HG02943 (cell line): ENCODE measurements around the gene SLC16A12.
A peak's percentile ranks its signal among the peaks of the same experiment; 100 is the strongest.
"Not testable (repeated sequence)": the region's sequence is repeated elsewhere in the genome, so short reads cannot be mapped to it uniquely, and the experiment has no call there.

Experiments
- ATAC-seq: cut with Tn5 transposase; IDR thresholded peaks from one replicate; pipeline ENCODE4 v1.9.1; 2021; ENCODE audit warnings: mild to moderate bottlenecking, low read depth, moderate library complexity; ENCODE audit not compliant: unreplicated experiment

SLC16A12 gene

DNA sequence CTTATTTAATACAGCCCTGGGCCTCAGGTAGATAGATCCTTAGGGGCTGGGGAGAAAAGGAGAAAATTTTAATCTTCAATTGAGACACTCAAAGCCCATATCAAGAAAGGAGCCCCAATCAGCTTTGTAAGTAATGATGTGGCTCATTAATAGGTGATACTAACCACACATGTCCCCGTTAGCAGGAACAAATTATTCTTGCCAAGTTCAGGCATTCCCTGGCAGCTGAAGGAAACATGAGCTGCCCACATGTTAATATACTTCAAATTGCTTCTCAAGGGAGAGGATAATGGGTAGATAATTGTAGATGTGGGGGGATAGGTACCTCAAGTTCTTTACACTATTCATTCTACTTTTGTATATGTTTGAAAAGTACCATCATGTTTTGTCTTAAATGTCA is 106.5 kb downstream of the SLC16A12 start:
- ATAC-seq = no peak

DNA sequence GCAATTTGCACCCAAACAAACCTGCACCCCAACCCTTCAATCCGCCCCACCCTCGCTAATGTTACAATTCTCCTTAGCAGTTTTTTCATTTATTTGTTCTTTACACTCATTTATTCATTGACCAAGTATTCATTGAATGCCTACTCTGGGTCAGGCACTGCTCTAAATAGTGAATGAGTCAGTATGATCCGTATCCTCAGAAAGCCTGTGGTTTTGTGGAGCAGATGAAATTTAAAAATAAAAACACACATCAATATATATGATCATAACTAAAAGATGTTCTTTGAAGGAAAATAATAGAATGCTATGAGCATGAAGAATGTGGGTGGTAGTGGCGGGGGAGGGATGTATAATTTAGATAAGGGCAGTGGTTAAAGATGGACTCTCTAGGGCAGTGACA is 107.8 kb downstream of the SLC16A12 start:
- ATAC-seq = no peak

DNA sequence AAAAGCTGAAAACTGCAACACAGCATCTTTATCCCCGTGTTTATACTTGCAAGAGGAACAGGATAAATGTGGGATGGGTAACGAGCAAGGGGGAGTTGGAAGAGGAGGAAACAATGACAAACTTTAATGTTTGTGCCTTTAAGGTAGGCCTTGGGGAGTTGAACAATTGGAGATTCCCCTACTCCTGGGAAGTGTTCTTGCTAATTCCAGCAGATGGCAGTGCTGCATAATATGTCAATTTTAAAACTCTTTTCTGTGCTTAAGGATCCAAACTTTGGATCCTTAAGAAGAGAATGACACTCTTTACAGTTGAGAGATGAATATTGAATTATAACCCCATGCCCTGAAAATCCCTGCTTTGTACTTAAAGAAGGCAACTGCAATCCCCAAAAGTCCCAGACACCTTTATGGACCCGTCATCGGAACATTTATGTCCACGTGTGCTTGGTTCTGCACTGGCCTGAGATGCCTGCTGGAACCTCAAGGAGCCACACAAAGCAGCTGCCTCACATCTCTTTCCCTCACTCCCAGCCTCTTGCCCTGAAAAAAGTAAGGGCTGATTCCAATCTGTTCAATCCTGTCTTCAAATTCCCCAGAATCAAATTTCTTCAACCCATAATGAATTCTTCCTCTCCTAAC is 109.0 kb downstream of the SLC16A12 start:
- ATAC-seq = no peak

DNA sequence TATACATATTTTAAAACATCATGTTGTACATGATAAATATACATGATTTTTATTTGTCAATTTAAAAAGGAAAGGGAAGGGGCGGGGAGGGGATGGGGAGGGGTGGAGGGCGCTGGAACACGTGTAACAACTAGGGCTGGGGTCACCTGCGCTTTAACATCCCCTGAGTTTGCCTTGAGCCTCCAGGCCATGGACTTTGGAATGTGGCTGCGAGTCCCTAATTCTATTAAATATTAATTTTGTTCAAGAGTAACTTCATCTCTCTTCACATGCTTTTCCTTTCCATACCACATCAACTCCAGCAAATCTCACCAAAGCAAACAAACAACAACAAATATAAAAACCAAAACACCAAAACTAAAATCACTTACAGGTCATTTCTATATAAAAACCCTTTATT is 110.4 kb downstream of the SLC16A12 start:
- ATAC-seq = no peak

DNA sequence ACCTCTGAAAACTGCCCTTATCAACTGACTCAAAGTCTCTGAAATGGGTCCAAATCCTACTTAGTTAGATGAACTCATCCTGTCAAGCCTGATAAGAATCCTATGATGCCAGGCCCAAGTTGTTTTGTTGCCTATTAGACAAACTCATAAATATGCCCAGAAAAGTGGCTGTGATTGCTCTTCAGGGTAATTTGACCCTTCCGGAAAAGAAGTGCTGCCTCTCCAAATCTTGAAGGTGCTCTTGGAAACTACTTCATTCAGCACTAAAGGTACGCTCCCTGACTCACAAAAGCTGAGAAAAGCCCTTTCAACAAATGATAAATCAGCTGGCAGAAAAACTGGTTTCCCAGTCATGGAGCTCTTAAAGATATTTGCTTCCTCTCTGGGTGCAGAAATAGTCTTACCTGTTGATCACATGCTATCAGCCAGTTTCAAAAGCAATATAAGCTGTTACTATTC is 114.3 kb downstream of the SLC16A12 start:
- ATAC-seq = no peak

DNA sequence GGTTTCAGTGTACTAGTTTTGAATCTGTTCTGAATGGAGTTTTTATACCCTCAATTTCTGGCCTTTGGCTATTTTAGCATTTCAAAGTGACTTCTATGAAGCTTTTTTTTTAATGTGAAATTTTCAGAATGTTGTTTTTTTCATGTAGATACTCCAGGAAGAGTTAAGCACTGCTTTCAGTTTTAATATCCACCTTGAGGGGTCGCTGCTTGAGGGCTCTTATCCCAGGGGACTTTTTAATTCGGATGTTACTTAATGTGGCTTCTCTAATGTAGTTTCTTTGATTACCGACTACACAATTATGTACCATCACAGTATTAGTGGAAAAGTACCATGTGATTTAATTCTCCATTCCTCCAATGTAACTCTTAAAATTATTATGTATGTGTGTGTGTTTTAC is 115.8 kb downstream of the SLC16A12 start:
- no peak for ATAC-seq

DNA sequence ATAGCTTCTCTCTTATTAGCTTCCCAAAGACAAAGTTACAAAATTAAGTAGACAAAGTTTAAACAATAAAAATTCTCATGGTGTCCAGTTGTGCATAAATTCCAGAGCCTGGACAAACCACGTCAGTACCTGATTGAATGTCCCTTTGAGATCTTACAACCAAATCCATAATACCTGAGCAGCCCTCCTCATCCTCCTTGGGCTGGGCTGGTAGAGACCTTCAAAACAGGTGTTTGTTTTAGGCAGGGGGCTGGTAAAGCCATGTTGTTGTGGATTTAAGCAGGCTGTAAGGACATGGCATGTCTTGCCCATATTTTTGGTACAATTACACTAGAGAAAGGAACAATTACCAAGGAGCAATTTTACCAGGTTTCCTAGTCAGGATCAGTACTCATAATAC is 118.9 kb downstream of the SLC16A12 start:
- ATAC-seq = no peak

DNA sequence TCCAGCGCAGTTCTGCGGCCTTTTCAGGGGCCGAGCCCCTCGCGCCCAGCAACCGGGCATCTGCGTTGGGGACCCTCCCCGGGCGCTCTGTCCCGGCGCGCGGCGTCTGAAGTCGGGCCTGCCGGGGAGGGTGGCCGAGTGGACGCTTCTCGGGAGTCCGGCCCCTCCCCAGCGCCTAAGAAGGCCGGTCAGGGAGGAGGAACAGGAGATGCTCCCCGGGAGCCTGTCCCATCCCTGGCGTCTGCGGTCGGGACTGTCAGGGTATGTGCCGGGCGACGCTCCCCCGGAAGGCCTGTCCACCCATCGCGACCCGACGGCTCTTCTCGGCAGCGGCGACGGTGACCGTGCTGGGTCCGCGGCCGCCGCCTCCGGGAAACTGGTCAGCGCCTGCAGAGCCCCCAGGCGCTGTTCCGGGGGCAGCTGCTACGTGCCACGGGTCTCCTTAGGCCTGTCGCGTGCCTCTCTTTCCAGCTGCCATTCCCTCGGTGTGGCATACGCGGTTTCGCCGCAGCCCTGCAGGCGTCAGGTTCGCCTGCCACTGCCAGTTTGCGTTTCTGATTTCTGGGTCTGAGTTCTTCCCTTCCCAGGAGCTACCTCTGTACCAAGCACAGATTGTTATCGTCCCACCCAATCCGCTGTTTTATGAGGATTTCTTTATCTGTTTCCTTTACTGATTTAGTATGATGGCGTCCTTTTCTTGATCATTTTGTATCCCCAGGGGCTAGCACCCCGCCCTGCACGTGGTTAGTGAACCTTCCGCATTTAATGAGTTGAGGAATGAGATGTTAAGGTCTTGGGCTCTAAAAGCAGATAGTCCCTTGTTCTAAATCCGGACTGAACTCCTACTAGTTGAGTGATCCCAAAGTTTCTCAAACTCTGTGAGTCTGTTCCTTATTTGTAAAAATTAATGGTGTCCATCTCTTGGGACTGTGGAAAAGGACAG is 120.2 kb downstream of the SLC16A12 start:
- ATAC-seq = peak; percentile 30

DNA sequence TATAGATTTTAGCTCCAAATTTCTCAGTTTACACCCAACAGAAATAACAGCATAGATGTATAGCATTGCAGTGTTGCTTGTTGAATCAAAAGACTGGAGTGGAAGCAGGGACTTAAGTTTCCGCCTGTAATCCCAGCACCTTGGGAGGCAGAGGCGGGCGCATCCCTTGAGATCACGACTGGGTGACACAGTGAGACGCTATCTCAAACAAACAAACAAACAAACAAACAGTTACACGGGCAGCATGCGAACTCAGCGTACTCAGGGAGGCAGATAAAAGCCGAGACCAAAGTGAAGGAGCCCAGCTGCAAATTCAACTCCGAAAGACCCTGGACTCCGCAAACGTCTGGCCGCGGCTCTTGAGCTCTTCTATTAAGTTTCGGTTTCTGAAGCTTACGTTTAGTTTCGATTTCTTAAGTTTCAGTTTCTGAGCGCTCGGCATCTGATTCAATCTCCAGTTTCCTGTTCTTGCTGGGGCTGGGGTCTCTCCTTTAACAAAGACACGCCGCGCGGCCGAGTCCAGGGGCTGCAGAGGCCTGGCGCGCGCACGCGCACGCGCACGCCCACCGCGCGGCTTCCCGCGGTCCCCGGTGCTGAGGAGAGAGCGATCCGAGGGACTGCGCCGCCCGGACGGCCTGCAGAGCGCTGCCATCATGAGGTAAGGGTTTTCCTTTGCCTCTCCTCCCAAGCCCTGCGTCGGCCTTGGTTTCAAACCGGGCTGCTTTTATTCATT is 121.1 kb downstream of the SLC16A12 start, which contains the start of gene IFIT5:
IFIT5 (plus strand) TSS at position 423 of the 733 bp plus-strand sequence; CDS start at position 654, 231 bp downstream.
- peak; percentile 69 for ATAC-seq

DNA sequence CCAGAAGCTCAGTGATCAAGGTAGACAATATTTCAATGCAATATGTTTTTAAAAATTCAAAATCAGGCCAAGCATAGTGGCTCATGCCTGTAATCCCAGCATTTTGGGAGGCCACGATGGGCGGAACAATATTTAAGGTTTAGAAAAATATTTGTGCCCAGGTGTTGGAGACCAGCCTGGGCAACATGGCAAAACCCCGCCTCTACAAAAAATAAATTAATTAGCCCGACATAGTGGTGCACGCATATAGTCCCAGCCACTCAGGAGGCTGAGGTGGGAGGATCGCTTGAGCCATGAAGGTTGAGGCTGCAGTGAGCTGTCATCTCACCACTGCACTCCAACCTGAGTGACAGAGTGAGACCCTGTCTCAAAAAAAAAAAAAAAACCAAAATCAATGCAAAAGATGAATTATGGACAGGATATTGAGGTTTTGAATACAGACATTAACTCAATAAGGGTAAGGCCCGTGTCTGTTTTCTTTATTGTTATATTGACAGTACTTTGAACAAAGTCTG is 121.9 kb downstream of the SLC16A12 start:
- no peak for ATAC-seq

DNA sequence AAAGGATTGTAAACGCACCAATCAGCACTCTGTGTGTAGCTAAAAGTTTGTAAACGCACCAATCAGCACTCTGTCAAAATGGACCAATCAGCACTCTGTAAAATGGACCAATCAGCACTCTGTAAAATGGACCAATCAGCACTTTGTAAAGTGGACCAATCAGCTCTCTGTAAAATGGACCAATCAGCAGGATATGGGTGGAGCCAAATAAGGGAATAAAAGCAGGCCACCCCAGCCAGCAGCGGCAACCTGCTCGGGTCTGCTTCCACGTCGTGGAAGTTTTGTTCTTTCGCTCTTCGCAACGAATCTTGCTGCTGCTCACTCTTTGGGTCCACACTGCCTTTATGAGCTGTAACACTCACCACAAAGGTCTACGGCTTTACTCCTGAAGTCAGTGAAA is 123.1 kb downstream of the SLC16A12 start:
- ATAC-seq = not testable (repeated sequence)

DNA sequence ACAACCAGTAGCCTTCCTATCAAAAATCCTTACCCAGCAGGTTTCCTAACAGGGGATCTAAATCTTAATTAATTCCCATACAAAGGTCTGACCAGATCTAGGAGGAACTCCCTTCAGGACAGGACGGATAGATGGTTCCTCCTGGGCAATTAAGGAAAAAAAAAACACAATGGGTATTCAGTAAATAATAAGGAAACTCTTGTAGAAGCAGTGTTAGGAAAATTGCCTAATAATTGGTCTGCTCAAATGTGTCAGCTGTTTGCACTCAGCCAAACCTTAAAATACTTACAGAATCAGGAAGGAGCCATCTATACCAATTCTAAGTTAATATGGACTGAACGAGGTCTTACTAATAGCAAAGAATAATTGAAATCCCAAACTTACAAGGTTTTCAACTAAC is 124.3 kb downstream of the SLC16A12 start:
- not testable (repeated sequence) for ATAC-seq

DNA sequence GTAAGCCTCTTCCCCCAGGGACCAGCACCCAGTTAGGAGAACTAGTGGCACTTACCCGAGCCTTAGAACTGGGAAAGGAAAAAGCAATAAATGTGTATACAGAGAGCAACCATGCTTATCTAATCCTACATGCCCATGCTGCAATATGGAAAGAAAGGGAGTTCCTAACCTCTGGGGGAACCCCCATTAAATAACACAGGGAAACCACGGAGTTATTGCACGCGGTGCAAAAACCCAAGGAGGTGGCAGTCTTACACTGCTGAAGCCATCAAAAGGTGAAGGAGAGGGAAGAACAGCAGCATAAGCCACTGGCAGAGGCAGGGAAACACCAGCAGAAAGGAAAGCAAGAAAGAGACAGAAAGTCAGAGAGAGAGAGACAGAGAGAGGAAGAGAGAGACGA is 124.8 kb downstream of the SLC16A12 start:
- ATAC-seq = not testable (repeated sequence)

DNA sequence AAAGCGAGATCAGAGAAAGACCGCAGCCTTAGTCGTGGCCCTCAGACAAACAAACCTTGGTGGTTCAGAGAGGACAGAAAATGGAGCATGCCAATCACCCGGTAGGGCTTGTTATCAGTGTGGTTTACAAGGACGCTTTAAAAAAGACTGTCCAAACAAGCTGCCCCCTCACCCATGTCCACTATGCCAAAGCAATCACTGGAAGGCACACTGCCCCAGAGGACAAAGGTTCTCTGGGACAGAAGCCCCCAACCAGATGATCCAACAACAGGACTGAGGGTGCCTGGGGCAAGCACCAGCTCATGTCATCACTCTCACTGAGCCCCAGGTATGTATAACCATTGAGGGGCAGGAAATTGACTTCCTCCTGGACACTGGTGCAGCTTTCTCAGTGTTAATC is 126.1 kb downstream of the SLC16A12 start:
- not testable (repeated sequence) for ATAC-seq

DNA sequence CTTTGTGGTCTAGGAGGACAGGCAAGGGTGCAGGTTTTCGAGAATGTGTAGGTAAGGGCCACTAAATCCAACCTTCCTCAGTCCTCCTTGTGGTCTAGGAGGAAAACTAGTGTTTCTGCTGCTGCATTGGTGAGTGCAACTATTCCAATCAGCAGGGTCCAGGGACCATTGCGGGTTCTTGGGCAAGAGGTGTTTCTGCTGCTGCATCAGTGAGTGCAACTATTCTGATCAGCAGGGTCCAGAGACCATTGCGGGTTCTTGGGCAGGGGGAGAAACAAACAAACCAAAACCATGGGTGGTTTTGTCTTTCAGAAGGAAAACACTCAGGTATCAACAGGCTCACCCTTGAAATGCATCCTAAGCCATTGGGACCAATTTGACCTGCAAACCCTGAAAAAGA is 127.6 kb downstream of the SLC16A12 start:
- ATAC-seq = not testable (repeated sequence)

DNA sequence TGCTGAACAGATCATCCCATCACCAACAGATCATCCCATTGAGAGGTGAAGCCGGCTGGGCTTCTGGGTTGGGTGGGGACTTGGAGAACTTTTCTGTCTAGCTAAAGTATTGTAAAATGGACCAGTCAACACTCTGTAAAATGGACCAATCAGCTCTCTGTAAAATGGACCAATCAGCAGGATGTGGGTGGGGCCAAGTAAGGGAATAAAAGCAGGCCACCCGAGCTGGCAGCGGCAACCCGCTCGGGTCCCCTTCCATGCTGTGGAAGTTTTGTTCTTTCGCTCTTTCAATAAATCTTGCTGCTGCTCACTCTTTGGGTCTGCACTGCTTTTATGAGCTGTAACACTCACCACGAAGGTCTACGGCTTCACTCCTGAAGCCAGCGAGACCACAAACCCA is 129.2 kb downstream of the SLC16A12 start:
- not testable (repeated sequence) for ATAC-seq

DNA sequence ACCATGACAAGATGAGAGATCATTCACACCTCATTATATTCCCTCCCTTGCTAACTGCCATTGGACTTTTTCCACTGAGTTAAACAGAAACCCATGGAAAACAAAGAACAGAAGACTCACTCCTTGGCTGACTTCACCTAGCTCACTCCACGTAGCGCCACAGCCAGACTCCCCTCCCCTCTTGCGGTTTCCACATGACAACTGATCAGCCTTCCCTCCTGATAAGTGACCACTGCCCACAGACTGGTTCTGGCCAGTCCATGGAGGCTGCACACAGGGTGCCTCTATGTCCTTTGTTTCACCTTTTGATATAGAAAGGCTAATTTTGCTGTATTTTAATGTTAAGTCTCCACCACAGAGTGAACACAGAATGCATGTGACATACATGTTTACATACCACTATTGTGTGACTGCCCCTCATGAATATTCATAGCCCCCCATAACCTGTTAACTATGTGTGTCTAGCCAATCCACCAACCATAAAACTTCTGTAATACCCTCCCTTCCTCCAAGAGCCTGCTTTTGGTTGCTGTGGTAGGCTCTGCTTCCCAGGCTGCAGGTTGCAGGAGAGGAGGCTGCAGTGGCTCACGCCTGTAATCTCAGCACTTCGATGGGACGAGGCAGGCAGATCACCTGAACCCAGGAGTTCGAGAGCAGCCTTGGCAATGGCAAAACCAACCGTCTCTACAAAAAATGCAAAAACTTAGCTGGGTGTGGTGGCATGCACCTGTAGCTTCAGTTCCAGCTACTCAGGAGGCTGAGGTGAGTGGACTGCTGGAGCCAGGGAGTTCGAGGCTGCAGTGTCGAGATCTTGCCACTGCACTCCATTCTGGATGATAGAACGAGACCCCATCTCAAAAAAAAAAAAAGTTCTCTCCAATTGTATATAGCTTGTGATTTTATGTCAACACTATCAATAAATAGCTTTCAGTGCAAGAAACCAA is 131.0 kb downstream of the SLC16A12 start:
- no peak for ATAC-seq

DNA sequence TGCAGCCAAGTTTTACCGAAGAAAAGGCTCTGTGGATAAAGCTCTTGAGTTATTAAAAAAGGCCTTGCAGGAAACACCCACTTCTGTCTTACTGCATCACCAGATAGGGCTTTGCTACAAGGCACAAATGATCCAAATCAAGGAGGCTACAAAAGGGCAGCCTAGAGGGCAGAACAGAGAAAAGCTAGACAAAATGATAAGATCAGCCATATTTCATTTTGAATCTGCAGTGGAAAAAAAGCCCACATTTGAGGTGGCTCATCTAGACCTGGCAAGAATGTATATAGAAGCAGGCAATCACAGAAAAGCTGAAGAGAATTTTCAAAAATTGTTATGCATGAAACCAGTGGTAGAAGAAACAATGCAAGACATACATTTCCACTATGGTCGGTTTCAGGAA is 132.4 kb downstream of the SLC16A12 start:
- no peak for ATAC-seq

DNA sequence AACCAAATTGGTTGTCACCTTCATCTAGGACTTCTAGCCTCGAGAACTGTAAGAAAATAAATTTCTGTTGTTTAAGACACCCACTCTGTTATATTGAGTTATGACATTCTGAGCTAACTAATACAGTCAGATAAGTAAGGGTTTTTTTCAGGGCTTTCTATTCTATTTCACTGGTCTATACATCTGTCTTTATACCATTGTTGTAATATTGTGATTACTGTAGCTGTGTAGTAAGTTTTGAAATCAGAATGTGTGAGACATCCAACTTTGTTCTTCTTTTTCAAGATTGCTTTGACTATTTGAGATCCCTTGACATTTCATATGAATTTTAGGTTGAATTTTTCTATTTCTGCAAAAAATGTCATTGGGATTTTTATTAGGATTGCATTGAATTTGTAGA is 135.4 kb downstream of the SLC16A12 start:
- no peak for ATAC-seq
